IPS-11a (cell line): ENCODE results near the gene CHST14.

Source experiments
- H3K4me3 ChIP-seq: one replicate; pipeline ENCODE4 v1.5.1; 2013; ENCODE audit warnings: low read depth, low read length, control low read depth

Gene CHST14, protein sequence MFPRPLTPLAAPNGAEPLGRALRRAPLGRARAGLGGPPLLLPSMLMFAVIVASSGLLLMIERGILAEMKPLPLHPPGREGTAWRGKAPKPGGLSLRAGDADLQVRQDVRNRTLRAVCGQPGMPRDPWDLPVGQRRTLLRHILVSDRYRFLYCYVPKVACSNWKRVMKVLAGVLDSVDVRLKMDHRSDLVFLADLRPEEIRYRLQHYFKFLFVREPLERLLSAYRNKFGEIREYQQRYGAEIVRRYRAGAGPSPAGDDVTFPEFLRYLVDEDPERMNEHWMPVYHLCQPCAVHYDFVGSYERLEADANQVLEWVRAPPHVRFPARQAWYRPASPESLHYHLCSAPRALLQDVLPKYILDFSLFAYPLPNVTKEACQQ

GRCh38 chr15:40470423-40471104, at the start of gene CHST14:
Gene CHST14, plus strand, starts transcription at chr15:40470984. Its CDS starts 230 bp downstream, at chr15:40471214.
- peak within 1 kb of the TSS; percentile 69 for H3K4me3 ChIP-seq

- no peak overlapping the region for H3K4me3 ChIP-seq
Observed at GRCh38 chr15:40421246-40422157, 49.3 kb upstream of the CHST14 start.

DNA sequence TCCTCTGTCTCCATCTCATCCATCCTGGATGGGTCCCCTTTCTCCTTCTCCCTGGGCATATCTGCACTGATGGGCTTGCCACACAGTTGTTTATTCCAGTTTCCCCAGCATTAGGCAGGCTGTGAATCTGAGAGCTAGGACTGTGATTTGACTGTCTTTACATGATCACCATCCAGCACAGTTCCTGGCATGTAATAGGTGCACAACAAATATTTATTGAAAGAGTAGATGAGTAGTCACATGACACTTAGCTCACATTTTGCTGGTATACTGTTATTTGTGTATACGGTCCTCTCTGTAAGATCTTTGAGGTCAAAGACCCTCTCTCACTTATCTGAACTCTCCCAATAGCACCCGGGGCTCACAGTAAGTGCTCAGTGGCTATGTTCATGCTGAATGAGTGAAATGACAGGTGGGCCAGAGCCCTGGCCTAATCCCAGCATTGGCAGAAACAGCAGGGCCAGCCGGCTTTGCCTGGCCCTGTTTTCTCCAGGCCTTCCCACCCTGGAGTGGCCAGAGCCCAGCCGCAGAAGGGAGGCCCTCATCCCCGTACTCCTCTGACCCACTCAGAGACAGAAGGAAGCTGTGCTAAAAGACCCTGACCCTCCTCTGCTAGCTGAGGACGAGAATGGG, 46.2 kb upstream of the CHST14 start:
- H3K4me3 ChIP-seq = no peak overlapping the region

GRCh38 chr15:40425681-40426080, 45.1 kb upstream of the CHST14 start:
- no peak overlapping the region for H3K4me3 ChIP-seq

- H3K4me3 ChIP-seq = no peak overlapping the region
Observed at GRCh38 chr15:40427188-40427587, 43.6 kb upstream of the CHST14 start.

GRCh38 chr15:40428185-40428584, 42.6 kb upstream of the CHST14 start:
- no peak overlapping the region for H3K4me3 ChIP-seq

DNA sequence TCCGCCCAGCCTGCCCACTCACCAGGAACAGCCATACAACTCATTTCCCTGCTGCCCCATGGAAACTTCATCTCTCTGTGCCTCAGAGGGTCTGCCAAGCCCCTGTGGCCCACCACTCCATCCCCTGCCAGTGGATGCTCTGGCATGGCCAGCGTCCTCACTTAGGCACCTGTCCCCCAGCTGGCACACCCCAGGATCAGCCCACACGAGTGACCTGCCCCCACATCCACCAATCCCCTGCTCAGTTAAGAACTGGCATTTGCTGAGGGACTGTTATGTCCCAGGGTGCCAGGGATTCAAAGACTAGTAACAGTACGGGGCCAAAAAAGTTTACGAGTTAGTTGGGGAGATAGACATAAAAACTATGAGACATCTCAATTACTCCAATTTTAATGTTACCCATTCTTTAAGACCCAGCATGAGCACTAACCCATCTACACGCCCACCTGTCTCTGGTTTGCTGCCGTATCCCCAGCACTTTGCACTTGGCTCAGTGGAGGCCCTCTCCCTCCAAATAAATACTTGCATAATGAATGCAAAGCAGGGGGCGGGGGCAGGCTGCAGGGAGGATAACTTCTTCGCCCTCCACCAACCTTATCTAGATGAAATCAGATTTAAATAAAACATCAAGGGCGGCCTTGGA, 41.6 kb upstream of the CHST14 start:
- no peak overlapping the region for H3K4me3 ChIP-seq

- H3K4me3 ChIP-seq = no peak overlapping the region
Observed at GRCh38 chr15:40430271-40430805, 40.4 kb upstream of the CHST14 start.

DNA sequence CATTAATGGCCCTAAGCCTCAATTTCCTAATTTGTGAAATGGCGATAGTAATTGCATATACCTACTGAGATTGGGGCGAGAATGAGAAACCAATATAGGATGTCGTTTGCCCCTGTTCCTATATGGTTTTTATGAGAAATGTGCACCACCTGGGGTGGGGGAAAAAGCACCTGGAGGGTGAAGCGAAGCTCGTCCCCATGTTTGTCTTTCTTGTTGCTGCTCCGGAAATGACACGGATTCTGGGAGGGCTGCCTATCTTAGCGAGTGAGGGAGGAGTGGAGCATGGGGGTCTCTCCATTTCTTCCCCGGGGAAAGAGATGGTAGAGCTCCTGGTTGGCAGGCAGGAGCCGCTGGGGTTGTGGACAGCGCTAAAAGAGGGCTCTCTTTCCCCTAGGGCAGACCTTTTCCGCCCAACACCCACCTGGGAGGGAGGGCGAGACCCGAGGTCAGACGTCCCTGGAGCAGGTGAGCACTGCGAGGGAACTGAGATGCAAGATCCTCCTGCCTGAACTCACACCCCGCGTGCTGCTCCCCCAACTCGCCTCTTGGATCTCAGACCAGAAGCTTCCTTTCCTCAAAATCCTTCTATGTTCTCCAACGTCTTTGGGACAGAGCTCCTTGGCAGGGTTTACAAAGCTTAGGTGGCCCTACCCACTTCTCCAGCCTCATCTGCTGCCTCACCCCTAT, 35.6 kb upstream of the CHST14 start:
- H3K4me3 ChIP-seq = no peak overlapping the region

DNA sequence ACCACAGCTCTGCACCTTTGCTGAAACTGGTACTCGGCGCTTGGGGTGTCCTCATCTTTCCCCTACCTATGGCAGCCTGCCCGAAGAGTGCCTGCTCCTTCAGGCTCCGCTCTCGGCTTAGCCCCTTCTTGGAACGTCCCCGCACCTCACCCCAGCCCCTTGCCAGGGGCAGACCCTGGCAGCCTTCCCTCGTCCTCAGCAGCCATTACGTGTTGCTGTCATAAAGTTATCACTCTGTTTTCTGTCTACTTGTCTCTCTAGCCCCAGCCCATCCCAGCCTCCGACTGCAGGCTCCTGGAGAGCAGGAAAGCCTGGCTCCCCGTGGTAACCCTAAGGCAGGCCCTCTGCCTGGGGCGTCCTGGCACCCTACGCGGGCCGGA, 35.1 kb upstream of the CHST14 start:
- H3K4me3 ChIP-seq = peak overlapping the region; percentile 40

DNA sequence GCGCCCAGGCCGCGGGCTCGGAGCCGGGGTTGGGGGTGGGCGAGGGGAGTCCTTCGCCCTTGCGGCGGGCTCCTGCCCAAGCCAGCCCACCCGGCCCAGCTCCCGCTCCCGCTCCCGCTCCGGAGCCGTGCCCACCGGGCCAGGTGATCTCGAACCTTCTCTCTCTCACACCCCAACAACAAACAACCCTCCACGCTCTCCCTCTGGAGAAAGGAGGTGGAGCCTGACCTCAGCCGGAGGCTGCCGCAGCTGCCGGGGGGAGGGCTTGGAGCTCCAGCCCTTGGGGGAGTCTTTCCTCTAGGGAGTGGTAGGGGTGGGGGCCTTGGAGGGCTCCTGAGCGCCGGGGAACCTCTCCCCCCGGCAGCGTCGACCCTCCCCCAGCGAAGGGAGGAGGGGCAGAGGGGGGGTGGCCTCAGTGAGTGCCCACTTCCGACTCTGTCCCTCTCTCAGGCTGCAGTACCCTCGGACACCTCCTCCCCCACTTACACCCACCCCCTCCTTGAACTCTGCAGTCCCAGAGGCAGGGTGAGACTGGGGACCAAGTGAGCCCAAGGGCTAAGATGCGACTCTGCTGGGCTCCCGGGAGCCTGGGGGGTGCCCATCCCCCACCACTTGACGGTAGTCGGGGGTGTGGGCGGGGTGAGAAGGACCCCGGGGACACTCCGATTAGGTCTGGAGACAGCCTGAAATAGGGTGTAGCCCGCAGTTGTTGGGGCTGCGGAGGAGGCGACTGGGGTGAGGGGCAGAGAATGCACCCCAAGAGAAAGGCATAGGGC, 34.5 kb upstream of the CHST14 start:
- H3K4me3 ChIP-seq = peak overlapping the region; percentile 40

GRCh38 chr15:40436892-40437751, 33.7 kb upstream of the CHST14 start:
- H3K4me3 ChIP-seq = peak overlapping the region; percentile 40

DNA sequence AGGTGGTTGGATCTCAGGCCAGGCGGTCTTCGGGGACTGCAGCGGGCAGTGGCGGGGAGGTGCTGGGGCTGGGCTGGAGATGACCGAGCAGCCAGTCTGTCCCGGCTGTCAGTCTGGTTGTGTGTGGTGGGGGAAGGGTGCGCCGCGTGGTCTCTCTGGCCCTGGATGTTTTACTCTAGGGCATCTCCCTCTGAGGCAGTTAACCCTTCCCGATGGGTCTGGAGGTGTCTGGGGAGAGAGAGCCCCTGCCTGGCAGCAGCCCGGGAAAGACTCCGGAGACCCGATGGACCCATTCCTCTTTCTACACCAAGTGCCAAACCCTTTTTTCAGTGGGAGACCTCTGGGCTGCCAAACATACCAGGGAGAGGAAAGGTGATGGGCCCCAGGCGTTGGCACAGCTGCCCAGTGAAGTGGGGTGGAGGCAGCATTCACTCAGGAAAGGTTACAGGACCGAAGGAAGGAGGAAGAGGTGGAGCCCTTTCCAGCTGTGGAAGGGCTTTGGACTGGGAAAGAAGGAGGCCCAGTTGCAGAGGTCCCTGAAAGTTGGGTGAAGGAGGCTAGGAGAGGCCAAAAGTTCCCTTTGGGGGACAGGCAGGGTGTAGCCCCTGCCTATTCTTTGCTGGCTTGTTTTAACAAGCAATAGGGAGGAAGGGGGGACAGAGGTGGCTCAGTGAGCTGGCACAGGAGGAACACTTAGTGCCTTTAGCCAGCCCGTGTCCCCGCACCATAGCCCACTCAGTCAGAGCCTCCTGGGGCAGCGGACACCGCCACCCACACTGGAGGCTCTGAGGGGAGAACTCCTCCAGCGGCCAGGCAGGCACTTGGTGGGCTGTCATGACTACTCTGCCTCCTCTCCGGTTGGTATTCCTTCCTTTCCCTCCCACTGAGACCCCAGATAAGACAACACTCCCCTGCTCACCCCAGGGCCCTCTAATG, 32.8 kb upstream of the CHST14 start:
- peak overlapping the region; percentile 40 for H3K4me3 ChIP-seq

DNA sequence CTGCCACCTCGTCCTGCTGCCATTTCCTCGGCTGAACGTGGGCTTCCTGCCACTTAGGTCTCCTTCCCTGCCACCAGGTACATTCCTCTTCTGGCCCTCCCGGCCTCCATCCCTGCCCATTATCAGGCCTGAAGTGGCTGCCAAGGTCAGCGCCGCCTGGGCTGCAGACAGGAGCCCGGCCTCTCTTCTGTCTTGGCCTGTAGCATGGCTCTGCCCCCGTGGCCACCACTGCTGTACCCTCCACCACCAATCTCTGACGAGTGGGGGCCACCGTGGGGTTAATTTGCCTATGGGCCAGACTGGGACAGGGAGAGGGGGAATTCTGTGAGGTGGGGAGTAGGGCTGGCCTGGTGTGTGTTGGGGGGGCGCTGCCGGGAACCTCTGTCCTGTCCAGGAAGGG, 32.1 kb upstream of the CHST14 start:
- no peak overlapping the region for H3K4me3 ChIP-seq

DNA sequence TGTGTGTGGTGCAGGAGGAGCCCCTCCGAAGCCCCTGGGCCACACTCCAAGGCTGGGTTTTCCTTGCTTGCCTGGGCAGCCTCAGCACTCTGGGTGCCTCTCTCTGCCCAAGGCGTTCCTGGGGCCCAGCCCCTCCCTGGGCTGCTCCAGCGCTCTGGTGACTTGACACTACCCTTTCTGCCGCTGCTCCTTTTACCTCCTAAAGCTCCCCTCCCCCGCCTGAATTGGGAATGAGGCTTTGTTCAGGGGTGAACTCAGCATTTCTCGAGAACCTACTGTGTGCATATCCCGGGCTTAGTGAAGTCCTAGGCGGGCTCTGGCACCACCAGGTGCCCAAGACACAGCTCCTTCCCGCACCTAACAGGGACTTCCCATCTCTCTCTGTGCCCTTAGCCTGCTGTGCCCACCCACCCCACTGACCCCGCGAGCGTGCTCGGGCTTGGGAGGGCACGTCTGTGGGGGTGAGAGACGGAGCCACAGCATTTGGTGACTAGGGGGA, 31.3 kb upstream of the CHST14 start:
- peak overlapping the region; percentile 55 for H3K4me3 ChIP-seq

DNA sequence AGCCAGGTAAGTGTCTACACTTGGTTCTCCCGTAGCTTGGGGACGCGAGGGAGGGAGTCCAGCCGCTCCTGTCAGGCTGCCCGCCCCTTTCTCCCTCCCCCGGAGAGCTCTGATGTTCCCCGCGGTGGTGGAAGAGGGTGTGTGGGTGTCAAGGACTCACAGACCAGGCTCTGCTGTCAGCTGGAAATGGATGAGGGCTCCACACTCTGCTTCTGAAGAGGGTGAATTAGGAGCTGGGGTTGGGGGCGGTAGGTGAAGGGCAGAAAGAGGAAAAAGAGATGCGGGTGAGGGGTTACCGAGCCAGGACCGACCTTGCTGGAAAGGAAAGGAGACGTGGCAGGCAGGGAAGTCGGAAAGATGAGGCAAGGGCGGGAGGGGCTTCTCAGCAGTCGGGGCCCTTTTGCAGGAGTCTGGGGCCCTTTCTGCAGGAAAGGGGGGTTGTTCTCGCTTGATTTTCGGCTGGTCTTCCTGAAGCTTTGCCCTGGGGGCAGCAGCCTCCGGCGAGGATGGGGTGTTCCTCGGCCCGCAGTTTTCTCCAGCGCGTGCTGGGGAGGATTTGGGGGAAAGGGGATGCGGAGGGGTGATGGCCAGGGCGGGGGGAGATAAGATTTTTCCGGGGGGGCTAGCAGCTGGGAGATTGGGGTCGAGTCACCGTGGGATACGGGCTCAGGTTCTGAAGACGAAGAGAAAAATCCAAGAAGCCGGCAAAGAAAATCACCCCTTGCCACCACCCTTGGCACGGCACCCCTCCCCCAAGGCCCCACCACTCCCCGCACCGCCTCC, 30.6 kb upstream of the CHST14 start:
- H3K4me3 ChIP-seq = peak overlapping the region; percentile 55
